Right lobe of liver (tissue), 6 donors: ENCODE data around the gene NUDT22. TPM values are rescaled to one million over a fixed set of nuclear protein-coding genes. Genes with fewer than 3 reads are reported as not detected.

Experiments
- ATAC-seq, 4 donors: fragments of 200-7000 bp; cut with Tn5 transposase; one replicate each; pipeline ENCODE4 v1.9.1; 2020; ENCODE audit warnings: mild to moderate bottlenecking in 4 of 4, moderate library complexity in 4 of 4
- DNase-seq, 3 donors: peaks; one replicate each; pipeline ENCODE4 v3.0.0-alpha.2; 2020
- H3K27ac ChIP-seq, 3 donors: fragments of 200-600 bp; one replicate each; pipeline ENCODE4 v1.8.0; 2022
- H3K27me3 ChIP-seq, 2 donors: fragments of 200-600 bp; one replicate each; pipeline ENCODE4 v1.8.0; 2022
- H3K36me3 ChIP-seq, 4 donors: fragments of 200-600 bp; sonication (generic) in 1 of 4; one replicate each; pipeline versions ENCODE4 v1.5.1 to v1.8.0; 2017 to 2022; ENCODE audit warnings: control low read depth in 1 of 4
- H3K4me1 ChIP-seq, 4 donors: fragments of 200-600 bp; sonication (generic) in 1 of 4; one replicate each; pipeline versions ENCODE4 v1.5.1 to v1.8.0; 2017 to 2022; ENCODE audit warnings: control low read depth in 1 of 4
- H3K4me3 ChIP-seq, 3 donors: fragments of 200-600 bp; one replicate each; pipeline ENCODE4 v1.8.0; 2022
- H3K9me3 ChIP-seq, 4 donors: fragments of 200-600 bp; sonication (generic) in 1 of 4; one replicate each; pipeline versions ENCODE4 v1.5.1 to v1.8.0; 2017 to 2022; ENCODE audit warnings: control low read depth in 1 of 4
- POLR2A ChIP-seq: fragments of 450-650 bp; IDR thresholded peaks from one replicate; pipeline ENCODE4 v1.6.1; 2017; ENCODE audit warnings: antibody characterized with exemption, mild to moderate bottlenecking
- WGBS: methylation state at CpG from one replicate; pipeline ENCODE4 v1.1.6; 2018; ENCODE audit warnings: low coverage, low lambda C conversion rate; ENCODE audit not compliant: insufficient coverage; ENCODE audit errors: missing lambda C conversion rate; 5-methylcytosine and 5-hydroxymethylcytosine counted together
- intact Hi-C, 2 donors: fragments of 100-400 bp; cut with DNase I; formaldehyde crosslinking; loops; one replicate each; pipeline versions ENCODE4 v1.11.2 to v1.14.1; 2022
- total RNA-seq, 6 experiments: library from RNA; depleted of rRNA in 2 of 6; stranded (reverse); fragments of >200 nt in 2 of 6; fragmentation: NEBNext Ultra II Directional in 3 of 6; extraction: Animal tissue kit (Norgen Biotek cat#: 25700) in 3 of 6; gene quantifications; one replicate each; pipeline versions ENCODE4 v1.1.0 to v1.2.4, GENCODE V29; 2016 to 2023
- TF ChIP-seq, protein P1 (sequence below), 4 donors: fragments of 200-600 bp in 3 of 4; fragments of 450-650 bp in 1 of 4; IDR thresholded peaks; one replicate each; pipeline versions ENCODE4 v1.5.1 to v1.8.0; 2016 to 2022; ENCODE audit warnings: antibody characterized with exemption in 4 of 4, mild to moderate bottlenecking in 2 of 4
- donor health status: DM: no; HTN: yes; CAD: no.
- donor health status: DM: no; HTN: no; CAD: no.
- donor health status: DM: no; HTN: no; CAD: no.
- donor health status: DM: no; HTN: yes; CAD: no.
- donor health status: DM: no; HTN: yes; CAD: no.

Gene NUDT22
- total RNA-seq, 6 experiments from 2014 or later: 23.2 to 46.7 (median 32.1) TPM

DNA sequence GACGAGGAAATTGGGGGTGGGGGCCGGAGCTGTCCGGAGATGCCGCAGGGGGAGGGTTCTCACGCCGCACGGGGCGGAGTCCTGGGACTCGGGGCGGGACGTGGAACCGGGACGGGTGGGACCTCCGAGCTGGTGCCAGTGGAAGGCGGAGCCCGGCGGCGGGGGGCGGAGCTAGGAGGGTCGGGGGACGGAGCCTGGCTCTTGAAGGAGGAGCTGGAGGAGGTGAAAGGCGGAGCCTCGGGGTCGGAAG lies 15.1 kb downstream of the NUDT22 start:
- peak; percentile 76 to 90 (median 84) for ATAC-seq
- Histone ChIP-seq H3K4me3 (peak overlapping the region; percentile 93 to 98 (median 98)), H3K27ac (peak overlapping the region; percentile 96 to 98 (median 97)), H3K27me3 (no peaks in the 10 kb centered on the region), H3K4me1 (peaks cover 0 to 36% (median 12%) of the 10 kb centered on the region in 4 donors), H3K36me3 (peaks cover 0 to 5% (median 2%) of the 10 kb centered on the region in 4 donors), H3K9me3 (no peaks in the 10 kb centered on the region)
- TF ChIP-seq, protein P1, sequence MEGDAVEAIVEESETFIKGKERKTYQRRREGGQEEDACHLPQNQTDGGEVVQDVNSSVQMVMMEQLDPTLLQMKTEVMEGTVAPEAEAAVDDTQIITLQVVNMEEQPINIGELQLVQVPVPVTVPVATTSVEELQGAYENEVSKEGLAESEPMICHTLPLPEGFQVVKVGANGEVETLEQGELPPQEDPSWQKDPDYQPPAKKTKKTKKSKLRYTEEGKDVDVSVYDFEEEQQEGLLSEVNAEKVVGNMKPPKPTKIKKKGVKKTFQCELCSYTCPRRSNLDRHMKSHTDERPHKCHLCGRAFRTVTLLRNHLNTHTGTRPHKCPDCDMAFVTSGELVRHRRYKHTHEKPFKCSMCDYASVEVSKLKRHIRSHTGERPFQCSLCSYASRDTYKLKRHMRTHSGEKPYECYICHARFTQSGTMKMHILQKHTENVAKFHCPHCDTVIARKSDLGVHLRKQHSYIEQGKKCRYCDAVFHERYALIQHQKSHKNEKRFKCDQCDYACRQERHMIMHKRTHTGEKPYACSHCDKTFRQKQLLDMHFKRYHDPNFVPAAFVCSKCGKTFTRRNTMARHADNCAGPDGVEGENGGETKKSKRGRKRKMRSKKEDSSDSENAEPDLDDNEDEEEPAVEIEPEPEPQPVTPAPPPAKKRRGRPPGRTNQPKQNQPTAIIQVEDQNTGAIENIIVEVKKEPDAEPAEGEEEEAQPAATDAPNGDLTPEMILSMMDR (IDR thresholded peaks at IDR 0.05): no peak
- TF ChIP-seq POLR2A: no peak
- intact Hi-C loops: no loop called here
- 0% methylated on average over 17 of the region's 24 CpGs for WGBS
- peak in 2 of 3 donors; percentile 100 for DNase-seq

DNA sequence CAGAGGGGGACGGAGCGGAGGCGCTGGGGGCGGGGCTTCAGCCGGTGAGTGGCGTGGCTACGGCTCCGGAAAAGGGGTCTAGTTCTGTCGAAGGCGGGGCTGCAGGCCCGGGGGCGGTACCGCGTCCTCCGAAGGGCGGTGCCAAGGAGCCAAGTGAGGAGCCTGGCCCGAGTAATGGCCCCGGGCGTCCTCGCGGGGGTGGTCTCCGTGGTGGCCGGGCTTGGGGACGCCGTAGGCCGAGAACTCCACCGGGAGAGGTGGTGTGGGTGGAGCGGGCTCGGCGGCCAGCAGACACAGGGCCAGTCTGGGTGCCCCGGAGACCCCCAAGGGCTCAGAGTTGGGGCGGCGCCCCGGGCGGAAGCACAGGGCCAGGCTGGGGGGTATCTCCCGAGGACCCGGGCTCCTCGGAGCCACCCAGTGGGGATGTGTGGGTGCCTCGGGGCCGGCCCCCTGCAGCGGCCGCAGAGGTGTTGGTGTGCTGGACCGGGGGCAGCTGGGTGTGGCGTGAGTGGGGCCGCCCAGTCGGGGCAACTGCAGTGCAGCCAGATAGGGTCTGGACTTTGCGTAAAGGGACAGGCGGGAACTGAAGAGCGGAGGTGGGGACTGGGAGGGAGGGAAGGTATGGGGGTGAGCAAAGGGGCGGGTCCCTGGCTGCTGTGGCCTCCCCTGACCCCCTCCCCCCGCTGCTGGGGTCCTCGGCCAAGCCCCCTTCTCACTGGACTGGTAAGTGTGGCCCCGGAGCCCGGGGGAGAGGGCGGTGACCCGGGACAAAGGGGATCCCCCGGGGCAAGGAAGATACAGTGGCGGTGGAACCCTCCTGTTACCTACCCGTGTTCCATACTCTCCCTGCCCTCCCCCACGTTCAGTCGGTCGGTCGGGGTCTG lies 15.7 kb downstream of the NUDT22 start:
- 0% methylated on average over 16 of the region's 63 CpGs for WGBS
- H3K27ac ChIP-seq: peak overlapping the region; percentile 60 to 97 (median 90)
- DNase-seq (peak in 2 of 3 donors; percentile 80 to 100), ATAC-seq (peak; percentile 1 to 6 (median 4))
- peak overlapping the region; percentile 93 to 98 (median 98) for H3K4me3 ChIP-seq
- no peaks in the 10 kb centered on the region for H3K9me3 ChIP-seq
- H3K27me3 ChIP-seq: no peaks in the 10 kb centered on the region
- peaks cover 0 to 5% (median 2%) of the 10 kb centered on the region in 4 donors for H3K36me3 ChIP-seq
- H3K4me1 ChIP-seq: peaks cover 0 to 36% (median 12%) of the 10 kb centered on the region in 4 donors
- intact Hi-C loops: no loop called here
- TF ChIP-seq, protein P1 (IDR thresholded peaks at IDR 0.05): no peak
- peak; percentile 39 for TF ChIP-seq POLR2A

DNA sequence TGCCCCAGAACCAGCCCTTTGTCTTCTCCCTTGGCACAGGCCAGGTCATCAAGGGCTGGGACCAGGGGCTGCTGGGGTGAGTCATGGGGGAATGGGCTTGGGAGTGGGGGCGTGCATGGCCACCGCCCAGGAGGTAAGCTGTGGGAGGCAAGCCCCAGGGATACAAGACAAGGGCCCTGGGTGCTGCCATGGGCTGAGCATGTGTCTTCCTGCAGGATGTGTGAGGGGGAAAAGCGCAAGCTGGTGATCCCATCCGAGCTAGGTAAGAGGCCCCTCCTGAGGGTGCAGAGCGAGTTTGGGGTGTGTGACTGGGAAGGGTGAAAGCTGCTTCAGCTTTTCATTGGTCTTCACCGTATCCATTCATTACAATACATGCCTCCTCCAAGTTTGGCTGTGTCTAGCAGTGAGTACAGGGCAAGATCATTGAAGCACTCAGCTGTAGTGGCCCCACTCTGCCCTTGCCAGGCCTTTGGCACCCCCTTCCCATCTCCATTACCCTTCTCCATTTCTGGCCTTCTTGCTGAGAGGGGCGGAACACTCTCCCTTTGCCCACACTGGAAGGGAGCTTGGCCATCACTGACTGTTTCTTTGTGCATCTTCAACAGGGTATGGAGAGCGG lies 17.3 kb downstream of the NUDT22 start:
- TF ChIP-seq, protein P1 (IDR thresholded peaks at IDR 0.05): no peak
- TF ChIP-seq POLR2A: no peak
- WGBS: 80% methylated on average over 1 of the region's 8 CpGs
- Histone ChIP-seq H3K4me1 (peaks cover 0 to 28% (median 10%) of the 10 kb centered on the region in 4 donors), H3K27me3 (no peaks in the 10 kb centered on the region), H3K9me3 (no peaks in the 10 kb centered on the region), H3K4me3 (no peak overlapping the region), H3K27ac (no peak overlapping the region), H3K36me3 (peaks cover 0 to 5% (median 2%) of the 10 kb centered on the region in 4 donors)
- intact Hi-C loops: no loop called here
- no peak for DNase-seq
- no peak for ATAC-seq

DNA sequence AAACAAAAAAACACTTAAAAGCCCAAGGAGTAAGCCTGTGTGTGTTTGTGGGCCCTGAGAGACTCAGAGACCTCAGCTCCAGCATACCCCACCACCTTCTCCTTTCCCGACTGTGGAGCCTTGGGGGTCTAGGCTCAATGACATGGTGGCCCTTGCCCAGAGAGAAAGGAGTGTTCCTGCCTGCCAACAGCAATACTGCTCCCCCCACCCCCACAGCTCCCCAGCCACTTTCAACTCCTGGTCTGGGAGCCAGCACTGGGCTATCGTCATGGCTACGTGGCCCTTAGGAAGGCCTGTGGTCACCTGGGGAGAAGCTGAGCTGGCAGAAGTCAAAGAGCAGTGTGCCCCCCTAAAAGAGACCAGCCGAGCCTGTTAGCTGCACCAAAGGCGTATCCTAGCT lies 18.0 kb downstream of the NUDT22 start:
- TF ChIP-seq, protein P1 (IDR thresholded peaks at IDR 0.05): no peak
- TF ChIP-seq POLR2A: no peak
- 61% methylated on average over 2 of the region's 5 CpGs for WGBS
- DNase-seq (no peak), ATAC-seq (no peak)
- Histone ChIP-seq H3K4me1 (peaks cover 0 to 26% (median 10%) of the 10 kb centered on the region in 4 donors), H3K27ac (no peak overlapping the region), H3K27me3 (no peaks in the 10 kb centered on the region), H3K4me3 (no peak overlapping the region), H3K36me3 (peaks cover 0 to 5% (median 2%) of the 10 kb centered on the region in 4 donors), H3K9me3 (no peaks in the 10 kb centered on the region)
- intact Hi-C loops: no loop called here
